ENCODE data around the gene MEIOC. TPM values are rescaled to one million over a fixed set of nuclear protein-coding genes. Genes with fewer than 3 reads are reported as not detected.
"Not testable (repeated sequence)": the region's sequence is repeated elsewhere in the genome, so short reads cannot be mapped to it uniquely, and the experiment has no call there.

Gene MEIOC
- total RNA-seq, 1 experiment from 2014 or later = 3.5 TPM

DNA sequence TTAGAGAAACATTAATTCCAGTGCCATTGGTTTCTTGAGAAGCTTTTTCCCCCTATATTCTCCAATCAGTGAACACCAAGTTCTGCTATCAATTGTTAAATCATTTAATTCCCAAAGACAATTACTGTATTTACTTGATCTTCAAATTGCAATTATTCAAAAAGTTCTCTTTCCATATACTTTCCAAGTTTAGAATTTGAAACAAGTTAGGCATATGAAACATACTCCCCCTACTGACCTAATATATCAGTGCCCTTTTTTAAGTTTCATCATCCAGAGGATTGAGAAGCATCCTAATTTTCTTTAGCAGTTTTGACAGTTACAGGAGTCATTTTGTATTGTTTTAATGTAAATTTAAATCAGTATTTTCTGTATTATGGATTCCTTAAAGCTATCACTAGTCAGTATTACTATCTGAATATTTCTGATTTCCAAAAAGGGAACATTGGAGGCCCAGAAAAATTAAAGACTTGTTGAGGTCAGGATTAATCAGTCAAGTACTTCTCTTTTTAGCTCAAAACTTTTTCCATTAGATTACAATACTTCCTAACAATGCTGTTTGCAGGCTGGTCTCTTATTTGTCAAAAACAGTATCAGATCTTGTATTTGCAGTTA lies 16.3 kb downstream of the MEIOC start:
- Mint-ChIP-seq H3K4me3 (ENCODE audit: low read depth, unreplicated experiment) (no peak overlapping the region), H3K27ac (ENCODE audit: unreplicated experiment) (no peak overlapping the region), H3K4me1 (ENCODE audit: low read depth, unreplicated experiment) (no peaks in the 10 kb centered on the region), H3K36me3 (ENCODE audit: insufficient read depth, unreplicated experiment) (no peaks in the 10 kb centered on the region), H3K27me3 (ENCODE audit: unreplicated experiment) (no peaks in the 10 kb centered on the region), H3K9me3 (ENCODE audit: low read depth, unreplicated experiment) (no peaks in the 10 kb centered on the region)
- no TSS peak for BruUV-seq (replicated peaks)
- DNase-seq = no peak
- CTCF ChIA-PET = interaction anchor here (0.5 to 1.2 kb wide), 2 partner anchors 16 to 24 kb away, joined by 3 read pairs; partner anchors contain the start of gene MEIOC
- TF ChIP-seq, protein P1, sequence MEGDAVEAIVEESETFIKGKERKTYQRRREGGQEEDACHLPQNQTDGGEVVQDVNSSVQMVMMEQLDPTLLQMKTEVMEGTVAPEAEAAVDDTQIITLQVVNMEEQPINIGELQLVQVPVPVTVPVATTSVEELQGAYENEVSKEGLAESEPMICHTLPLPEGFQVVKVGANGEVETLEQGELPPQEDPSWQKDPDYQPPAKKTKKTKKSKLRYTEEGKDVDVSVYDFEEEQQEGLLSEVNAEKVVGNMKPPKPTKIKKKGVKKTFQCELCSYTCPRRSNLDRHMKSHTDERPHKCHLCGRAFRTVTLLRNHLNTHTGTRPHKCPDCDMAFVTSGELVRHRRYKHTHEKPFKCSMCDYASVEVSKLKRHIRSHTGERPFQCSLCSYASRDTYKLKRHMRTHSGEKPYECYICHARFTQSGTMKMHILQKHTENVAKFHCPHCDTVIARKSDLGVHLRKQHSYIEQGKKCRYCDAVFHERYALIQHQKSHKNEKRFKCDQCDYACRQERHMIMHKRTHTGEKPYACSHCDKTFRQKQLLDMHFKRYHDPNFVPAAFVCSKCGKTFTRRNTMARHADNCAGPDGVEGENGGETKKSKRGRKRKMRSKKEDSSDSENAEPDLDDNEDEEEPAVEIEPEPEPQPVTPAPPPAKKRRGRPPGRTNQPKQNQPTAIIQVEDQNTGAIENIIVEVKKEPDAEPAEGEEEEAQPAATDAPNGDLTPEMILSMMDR (IDR thresholded peaks at IDR 0.05; ENCODE audit: unreplicated experiment) = peak; percentile 48
- intact Hi-C loops (cut with micrococcal nuclease; ENCODE audit: unreplicated experiment) = loop anchor here (1.0 kb wide), 1 partner anchor 139 kb away; no protein-coding TSS in a partner anchor

DNA sequence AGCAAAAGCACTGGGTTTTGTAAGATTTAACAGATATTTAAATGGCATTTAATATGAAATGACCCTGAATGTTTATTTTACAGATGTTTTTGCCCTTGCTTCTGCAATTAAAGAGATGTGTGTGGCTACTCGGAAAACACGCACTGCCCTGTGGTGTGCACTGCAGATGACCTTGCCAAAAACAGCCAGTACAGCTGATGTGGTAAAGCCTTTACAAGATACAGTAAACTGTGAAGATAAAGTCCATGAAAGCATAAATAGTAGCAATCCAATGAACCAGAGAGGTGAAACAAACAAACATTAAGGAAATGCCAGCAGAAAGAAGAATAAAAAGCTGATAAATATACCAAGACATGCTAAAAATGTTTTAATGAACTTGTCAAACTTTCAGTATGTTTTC lies 17.6 kb downstream of the MEIOC start:
- Mint-ChIP-seq H3K27ac (ENCODE audit: unreplicated experiment) (no peak overlapping the region), H3K4me3 (ENCODE audit: low read depth, unreplicated experiment) (no peak overlapping the region)

DNA sequence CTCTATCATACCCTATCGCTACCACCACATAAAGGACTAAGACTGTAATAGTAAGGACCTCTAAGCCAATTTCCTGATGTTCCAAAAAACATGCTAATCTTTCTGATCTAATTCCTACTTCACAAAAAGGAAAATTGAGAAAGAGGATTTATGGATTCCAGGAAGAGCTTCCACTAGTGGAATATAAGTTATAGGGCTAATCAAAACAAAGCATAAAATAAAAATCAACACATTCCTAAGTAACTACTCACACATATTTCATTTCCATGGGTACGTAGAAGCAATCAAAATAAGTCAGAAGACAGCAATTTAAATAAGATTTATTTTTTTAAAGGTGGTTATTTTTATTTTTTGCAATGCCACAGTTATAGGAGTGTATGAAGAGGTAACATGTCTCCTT lies 20.9 kb downstream of the MEIOC start:
- CTCF ChIA-PET = no interaction called here
- TF ChIP-seq, protein P1 (IDR thresholded peaks at IDR 0.05; ENCODE audit: unreplicated experiment) = no peak
- no peak overlapping the region for H3K27ac Mint-ChIP-seq (ENCODE audit: unreplicated experiment)
- no peaks in the 10 kb centered on the region for H3K9me3 Mint-ChIP-seq (ENCODE audit: low read depth, unreplicated experiment)
- intact Hi-C loops (cut with micrococcal nuclease; ENCODE audit: unreplicated experiment) = no loop called here
- no peaks in the 10 kb centered on the region for H3K27me3 Mint-ChIP-seq (ENCODE audit: unreplicated experiment)
- no peak overlapping the region for H3K4me3 Mint-ChIP-seq (ENCODE audit: low read depth, unreplicated experiment)
- H3K4me1 Mint-ChIP-seq (ENCODE audit: low read depth, unreplicated experiment) = no peaks in the 10 kb centered on the region
- peaks cover 13% of the 10 kb centered on the region for H3K36me3 Mint-ChIP-seq (ENCODE audit: insufficient read depth, unreplicated experiment)
- BruUV-seq (replicated peaks) = no TSS peak
- no peak for DNase-seq

More for the DNA sequence above, 17.6 kb downstream of the MEIOC start:
- CTCF ChIA-PET = no interaction called here
- intact Hi-C loops (cut with micrococcal nuclease; ENCODE audit: unreplicated experiment) = no loop called here
- TF ChIP-seq, protein P1 (IDR thresholded peaks at IDR 0.05; ENCODE audit: unreplicated experiment) = no peak
- Mint-ChIP-seq H3K36me3 (ENCODE audit: insufficient read depth, unreplicated experiment) (peaks cover 3% of the 10 kb centered on the region), H3K9me3 (ENCODE audit: low read depth, unreplicated experiment) (no peaks in the 10 kb centered on the region), H3K27me3 (ENCODE audit: unreplicated experiment) (no peaks in the 10 kb centered on the region), H3K4me1 (ENCODE audit: low read depth, unreplicated experiment) (no peaks in the 10 kb centered on the region)
- DNase-seq = no peak
- BruUV-seq (replicated peaks) = no TSS peak

DNA sequence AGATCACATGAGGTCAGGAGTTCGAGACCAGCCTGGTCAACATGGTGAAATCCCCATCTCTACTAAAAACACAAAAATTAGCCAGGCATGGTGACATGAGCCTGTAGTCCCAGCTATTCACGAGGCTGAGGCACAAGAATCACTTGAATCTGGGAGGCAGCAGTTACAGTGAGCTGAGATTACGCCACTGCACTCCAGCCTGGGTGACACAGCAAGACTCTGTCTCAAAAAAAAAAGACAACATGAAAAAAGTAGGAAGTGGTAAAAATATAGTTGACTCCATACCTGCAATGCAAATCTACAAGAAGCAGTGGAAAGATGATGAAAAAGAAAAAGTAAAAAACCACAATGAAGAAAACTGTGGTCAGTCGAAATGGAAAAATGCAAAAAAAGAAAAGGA lies 27.0 kb downstream of the MEIOC start:
- intact Hi-C loops (cut with micrococcal nuclease; ENCODE audit: unreplicated experiment); H3K4me3 Mint-ChIP-seq (ENCODE audit: low read depth, unreplicated experiment); DNase-seq; H3K27ac Mint-ChIP-seq (ENCODE audit: unreplicated experiment); BruUV-seq (replicated peaks); H3K4me1 Mint-ChIP-seq (ENCODE audit: low read depth, unreplicated experiment); CTCF ChIA-PET; H3K27me3 Mint-ChIP-seq (ENCODE audit: unreplicated experiment); H3K9me3 Mint-ChIP-seq (ENCODE audit: low read depth, unreplicated experiment): not testable (repeated sequence)
- H3K36me3 Mint-ChIP-seq (ENCODE audit: insufficient read depth, unreplicated experiment) = peaks cover 27% of the 10 kb centered on the region

DNA sequence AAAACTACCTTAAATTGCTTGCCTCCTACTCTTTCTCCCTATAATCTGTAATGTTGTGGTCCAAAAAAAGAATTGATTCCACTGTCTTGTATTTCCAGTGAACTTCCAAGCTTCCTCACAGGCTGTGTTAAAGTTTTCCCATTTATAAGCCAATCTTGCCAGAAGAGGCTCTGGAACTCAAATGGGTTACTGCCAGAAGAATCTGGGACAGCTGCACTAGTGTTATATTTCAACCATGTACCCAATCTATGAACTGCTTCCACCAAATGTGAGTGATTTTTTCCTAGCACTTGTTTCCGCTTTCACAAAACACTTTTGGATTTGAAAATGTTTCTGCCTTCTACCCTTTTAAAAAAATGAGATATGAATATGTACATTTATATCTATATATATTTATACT lies 31.5 kb downstream of the MEIOC start:
- no peaks in the 10 kb centered on the region for H3K9me3 Mint-ChIP-seq (ENCODE audit: low read depth, unreplicated experiment)
- no peaks in the 10 kb centered on the region for H3K27me3 Mint-ChIP-seq (ENCODE audit: unreplicated experiment)
- intact Hi-C loops (cut with micrococcal nuclease; ENCODE audit: unreplicated experiment) = no loop called here
- DNase-seq = no peak
- H3K4me3 Mint-ChIP-seq (ENCODE audit: low read depth, unreplicated experiment) = no peak overlapping the region
- no peak overlapping the region for H3K27ac Mint-ChIP-seq (ENCODE audit: unreplicated experiment)
- peaks cover 17% of the 10 kb centered on the region for H3K4me1 Mint-ChIP-seq (ENCODE audit: low read depth, unreplicated experiment)
- peaks cover 33% of the 10 kb centered on the region for H3K36me3 Mint-ChIP-seq (ENCODE audit: insufficient read depth, unreplicated experiment)
- TF ChIP-seq, protein P1 (IDR thresholded peaks at IDR 0.05; ENCODE audit: unreplicated experiment) = no peak
- CTCF ChIA-PET = no interaction called here
- no TSS peak for BruUV-seq (replicated peaks)
